Activated naive CD8-positive, alpha-beta T cell treated with anti-CD3 and anti-CD28 coated beads, Interleukin-2, amount 10 ng/mL, durations not matched to agents 7 days and 5 days (primary cell): ENCODE results near the gene C16orf92. TPM values are rescaled to one million over a fixed set of nuclear protein-coding genes. Genes with fewer than 3 reads are reported as not detected.

Experiments used
- ATAC-seq: fragments of 150-1000 bp; cut with Tn5 transposase; one replicate; pipeline ENCODE4 v1.10.0; 2021; ENCODE audit warnings: low read depth, moderate library complexity
- POLR2A ChIA-PET: fragments of 350-600 bp; sonication (Branson Sonifier 250); formaldehyde crosslinking; loops from one replicate; lab custom pipeline; 2021; ENCODE audit warnings: antibody characterized with exemption; lab: Charles Lee
- DNase-seq: peaks from one replicate; pipeline ENCODE4 v3.0.0; 2021
- H3K27ac Mint-ChIP-seq: one replicate; pipeline ENCODE4 v1.8.0; 2022; ENCODE audit warnings: mild to moderate bottlenecking, mixed read lengths
- H3K27me3 Mint-ChIP-seq: one replicate; pipeline ENCODE4 v1.8.0; 2022; ENCODE audit warnings: mild to moderate bottlenecking, moderate library complexity, mixed read lengths
- H3K36me3 Mint-ChIP-seq: one replicate; pipeline ENCODE4 v1.8.0; 2021; ENCODE audit warnings: mild to moderate bottlenecking, mixed read lengths
- H3K4me1 Mint-ChIP-seq: one replicate; pipeline ENCODE4 v1.8.0; 2021; ENCODE audit warnings: mixed read lengths
- H3K4me3 Mint-ChIP-seq: one replicate; pipeline ENCODE4 v1.8.0; 2022; ENCODE audit warnings: mild to moderate bottlenecking, moderate library complexity, mixed read lengths
- H3K9me3 Mint-ChIP-seq: one replicate; pipeline ENCODE4 v1.8.0; 2021; ENCODE audit warnings: mixed read lengths
- total RNA-seq, 2 experiments: library from RNA; stranded (reverse); gene quantifications; one replicate each; pipeline ENCODE4 v1.2.3, GENCODE V29; 2021

The C16orf92 gene
- total RNA-seq, 2 experiments from 2014 or later: not detected

DNA sequence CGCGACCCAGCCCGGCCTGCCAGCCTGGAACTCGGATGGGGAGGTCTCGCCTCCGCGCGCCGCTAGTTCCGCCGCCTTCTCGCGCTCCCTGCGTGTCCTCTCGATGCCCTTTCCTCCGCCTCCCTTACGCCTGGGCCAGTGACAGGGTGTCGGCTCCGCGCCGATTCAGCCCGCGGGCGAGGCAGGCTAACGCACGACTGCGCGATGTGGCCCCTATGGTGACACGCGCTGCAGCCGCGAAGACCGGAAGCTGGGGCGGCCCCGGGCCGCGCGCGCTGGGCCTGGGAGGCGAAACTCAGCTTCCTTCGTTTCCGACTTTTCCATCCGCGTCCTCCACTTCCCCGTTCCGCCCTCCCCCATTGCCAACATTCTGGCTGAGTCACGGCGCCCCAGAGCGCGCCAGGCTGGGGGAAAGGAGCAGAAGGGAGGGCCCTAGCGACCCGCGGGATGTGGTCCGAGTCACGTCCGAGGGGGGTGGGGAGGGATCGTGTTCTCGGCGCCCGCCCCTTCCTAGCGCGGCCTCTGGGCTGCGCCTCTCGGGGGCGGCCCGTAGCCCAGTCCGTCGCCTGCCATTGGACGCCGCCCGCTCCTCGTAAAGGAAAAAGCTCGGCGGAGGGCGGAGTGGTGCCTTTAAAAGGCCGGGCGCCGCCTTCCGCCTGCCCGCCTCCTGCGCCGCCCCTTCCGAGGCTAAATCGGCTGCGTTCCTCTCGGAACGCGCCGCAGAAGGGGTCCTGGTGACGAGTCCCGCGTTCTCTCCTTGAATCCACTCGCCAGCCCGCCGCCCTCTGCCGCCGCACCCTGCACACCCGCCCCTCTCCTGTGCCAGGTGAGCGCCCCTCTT, 42.3 kb downstream of the C16orf92 start, which contains the start of gene ALDOA:
ALDOA (plus strand) TSS at position 659 of the 841 bp plus-strand sequence. CDS start 1,138 bp downstream, outside the sequence.
- Mint-ChIP-seq H3K4me3 (peak within 1 kb of the TSS; percentile 100), H3K36me3 (peaks cover 34% of the 10 kb centered on the region), H3K4me1 (peaks cover 22% of the 10 kb centered on the region), H3K27ac (peak within 1 kb of the TSS; percentile 98), H3K27me3 (no peaks in the 10 kb centered on the region), H3K9me3 (no peaks in the 10 kb centered on the region)
- peak; percentile 85 for ATAC-seq
- peak; percentile 95 for DNase-seq
- POLR2A ChIA-PET: interaction anchor here (0.6 to 6.1 kb wide), 27 partner anchors 8 to 631 kb away, joined by 3 to 102 read pairs (median 4); partner anchors contain the start of genes CORO1A, HIRIP3, MAPK3 and MAZ

DNA sequence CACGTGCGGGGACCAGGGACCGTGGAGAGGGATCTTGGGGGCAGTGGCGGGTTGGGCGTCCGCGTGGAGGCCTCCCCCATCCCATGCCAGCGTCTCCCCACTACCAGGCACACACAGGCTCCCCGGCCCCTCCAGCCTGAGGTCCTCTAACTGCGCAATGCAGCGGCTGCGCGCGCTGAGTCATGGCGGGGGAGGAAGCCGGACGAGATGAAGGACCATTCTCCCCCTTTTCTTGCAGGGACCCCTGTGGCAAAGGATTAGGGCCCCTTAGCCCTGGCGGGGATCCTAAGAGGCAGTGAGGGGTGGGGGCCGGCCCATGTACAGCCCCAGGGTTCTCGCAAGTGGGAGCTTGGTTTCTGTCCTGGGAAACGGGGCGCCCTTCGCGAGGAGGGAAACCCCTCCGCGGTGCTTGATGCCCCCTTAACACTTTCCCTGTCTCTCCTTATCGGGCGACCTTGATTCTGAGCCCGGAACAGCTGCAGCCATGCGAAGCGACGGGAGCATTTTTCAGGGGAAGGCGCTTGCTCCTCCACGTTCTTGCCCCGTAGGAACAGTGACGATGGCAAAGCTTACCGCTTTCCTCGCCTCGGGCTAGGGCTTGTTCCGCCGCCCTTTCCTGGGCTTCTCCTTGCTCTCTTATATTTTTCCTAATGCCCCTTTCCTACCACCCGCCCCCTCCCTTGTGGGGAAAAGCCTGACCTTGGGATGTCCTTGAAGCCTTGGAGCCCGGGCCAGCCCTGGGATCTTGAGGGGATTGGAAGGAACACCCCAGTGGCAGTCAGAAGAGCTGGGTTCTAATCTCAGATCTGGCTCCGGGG, 43.2 kb downstream of the C16orf92 start:
- Mint-ChIP-seq H3K4me3 (peak overlapping the region; percentile 100), H3K36me3 (peaks cover 35% of the 10 kb centered on the region), H3K27ac (peak overlapping the region; percentile 98), H3K4me1 (peaks cover 25% of the 10 kb centered on the region), H3K27me3 (no peaks in the 10 kb centered on the region), H3K9me3 (no peaks in the 10 kb centered on the region)
- DNase-seq (no peak), ATAC-seq (peak; percentile 1)
- POLR2A ChIA-PET: interaction anchor here (0.6 to 6.1 kb wide), 26 partner anchors 9 to 867 kb away, joined by 3 to 102 read pairs (median 4); partner anchors contain the start of genes CORO1A, HIRIP3, MAPK3 and MAZ

DNA sequence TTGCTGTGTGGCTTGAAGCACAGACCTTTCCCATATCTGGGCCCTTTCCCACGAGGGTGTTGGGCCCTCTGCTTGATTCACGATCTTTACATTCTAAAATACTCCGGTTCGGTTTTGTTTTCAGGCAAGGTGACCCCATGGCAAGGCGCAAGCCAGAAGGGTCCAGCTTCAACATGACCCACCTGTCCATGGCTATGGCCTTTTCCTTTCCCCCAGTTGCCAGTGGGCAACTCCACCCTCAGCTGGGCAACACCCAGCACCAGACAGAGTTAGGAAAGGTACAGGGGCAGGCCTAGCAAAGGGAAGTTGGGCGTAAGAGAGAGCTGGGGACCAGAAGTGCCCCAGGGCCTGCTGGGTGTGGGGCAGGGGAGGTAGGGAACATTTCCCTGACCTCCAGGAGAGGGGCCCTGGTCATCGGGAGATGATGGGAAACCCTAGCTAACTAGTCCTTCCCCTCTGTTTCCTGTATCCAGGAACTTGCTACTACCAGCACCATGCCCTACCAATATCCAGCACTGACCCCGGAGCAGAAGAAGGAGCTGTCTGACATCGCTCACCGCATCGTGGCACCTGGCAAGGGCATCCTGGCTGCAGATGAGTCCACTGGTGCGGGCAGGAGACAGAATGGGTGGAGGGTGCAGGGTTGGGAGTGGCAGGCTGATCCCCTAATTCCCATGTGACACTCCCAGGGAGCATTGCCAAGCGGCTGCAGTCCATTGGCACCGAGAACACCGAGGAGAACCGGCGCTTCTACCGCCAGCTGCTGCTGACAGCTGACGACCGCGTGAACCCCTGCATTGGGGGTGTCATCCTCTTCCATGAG, 44.0 kb downstream of the C16orf92 start:
- Mint-ChIP-seq H3K9me3 (no peaks in the 10 kb centered on the region), H3K27me3 (no peaks in the 10 kb centered on the region), H3K4me3 (peak overlapping the region; percentile 100), H3K4me1 (peaks cover 25% of the 10 kb centered on the region), H3K27ac (peak overlapping the region; percentile 98), H3K36me3 (peaks cover 36% of the 10 kb centered on the region)
- POLR2A ChIA-PET: interaction anchor here (0.7 to 6.1 kb wide), 11 partner anchors 10 to 866 kb away, joined by 3 to 102 read pairs (median 5); partner anchors contain the start of genes CORO1A, MAZ, PPP4C and TBX6
- ATAC-seq: no peak
- DNase-seq: no peak

DNA sequence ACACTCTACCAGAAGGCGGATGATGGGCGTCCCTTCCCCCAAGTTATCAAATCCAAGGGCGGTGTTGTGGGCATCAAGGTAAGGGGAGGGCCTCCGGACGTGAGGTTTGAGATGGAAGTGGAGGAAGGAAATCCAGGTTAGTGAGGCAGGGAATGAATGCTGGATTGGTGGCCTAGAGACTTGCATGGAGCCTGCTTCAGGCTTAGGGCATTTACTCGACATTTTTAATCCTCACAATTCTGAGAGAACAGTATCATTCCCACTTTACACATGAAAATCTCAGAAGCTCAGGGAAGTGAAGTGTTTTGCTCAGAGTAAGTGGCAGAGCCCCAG, 44.6 kb downstream of the C16orf92 start:
- POLR2A ChIA-PET: interaction anchor here (0.6 to 6.1 kb wide), 4 partner anchors 24 to 1802 kb away, joined by 4 to 102 read pairs (median 36); partner anchors contain the start of genes CORO1A, TBX6 and YPEL3
- Mint-ChIP-seq H3K27me3 (no peaks in the 10 kb centered on the region), H3K9me3 (no peaks in the 10 kb centered on the region), H3K4me3 (peak overlapping the region; percentile 100), H3K27ac (peak overlapping the region; percentile 98), H3K36me3 (peaks cover 40% of the 10 kb centered on the region), H3K4me1 (peaks cover 25% of the 10 kb centered on the region)
- DNase-seq: no peak
- no peak for ATAC-seq

DNA sequence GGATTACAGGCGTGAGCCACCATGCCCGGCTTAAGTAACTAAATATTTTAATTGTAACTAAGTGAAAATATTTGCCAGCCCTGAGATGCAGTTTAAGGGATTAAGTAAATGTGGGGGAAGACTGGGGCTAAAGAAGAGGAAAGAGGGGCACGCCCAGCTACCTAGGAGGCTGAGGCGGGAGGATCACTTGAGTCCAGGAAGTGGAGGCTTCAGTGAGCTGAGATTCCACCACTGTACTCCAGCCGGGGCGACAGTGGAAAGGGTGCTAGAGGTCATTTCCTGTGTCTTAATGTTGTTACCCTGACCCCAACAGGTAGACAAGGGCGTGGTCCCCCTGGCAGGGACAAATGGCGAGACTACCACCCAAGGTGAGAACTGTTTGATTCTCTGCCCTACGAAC, 45.3 kb downstream of the C16orf92 start:
- DNase-seq: no peak
- Mint-ChIP-seq H3K27ac (peak overlapping the region; percentile 75), H3K27me3 (no peaks in the 10 kb centered on the region), H3K9me3 (no peaks in the 10 kb centered on the region), H3K4me3 (peak overlapping the region; percentile 68), H3K4me1 (peaks cover 25% of the 10 kb centered on the region), H3K36me3 (peaks cover 40% of the 10 kb centered on the region)
- no peak for ATAC-seq
- POLR2A ChIA-PET: interaction anchor here (0.6 to 6.1 kb wide), 4 partner anchors 8 to 1803 kb away, joined by 3 to 102 read pairs (median 4); partner anchors contain the start of genes CORO1A, TBX6 and YPEL3

DNA sequence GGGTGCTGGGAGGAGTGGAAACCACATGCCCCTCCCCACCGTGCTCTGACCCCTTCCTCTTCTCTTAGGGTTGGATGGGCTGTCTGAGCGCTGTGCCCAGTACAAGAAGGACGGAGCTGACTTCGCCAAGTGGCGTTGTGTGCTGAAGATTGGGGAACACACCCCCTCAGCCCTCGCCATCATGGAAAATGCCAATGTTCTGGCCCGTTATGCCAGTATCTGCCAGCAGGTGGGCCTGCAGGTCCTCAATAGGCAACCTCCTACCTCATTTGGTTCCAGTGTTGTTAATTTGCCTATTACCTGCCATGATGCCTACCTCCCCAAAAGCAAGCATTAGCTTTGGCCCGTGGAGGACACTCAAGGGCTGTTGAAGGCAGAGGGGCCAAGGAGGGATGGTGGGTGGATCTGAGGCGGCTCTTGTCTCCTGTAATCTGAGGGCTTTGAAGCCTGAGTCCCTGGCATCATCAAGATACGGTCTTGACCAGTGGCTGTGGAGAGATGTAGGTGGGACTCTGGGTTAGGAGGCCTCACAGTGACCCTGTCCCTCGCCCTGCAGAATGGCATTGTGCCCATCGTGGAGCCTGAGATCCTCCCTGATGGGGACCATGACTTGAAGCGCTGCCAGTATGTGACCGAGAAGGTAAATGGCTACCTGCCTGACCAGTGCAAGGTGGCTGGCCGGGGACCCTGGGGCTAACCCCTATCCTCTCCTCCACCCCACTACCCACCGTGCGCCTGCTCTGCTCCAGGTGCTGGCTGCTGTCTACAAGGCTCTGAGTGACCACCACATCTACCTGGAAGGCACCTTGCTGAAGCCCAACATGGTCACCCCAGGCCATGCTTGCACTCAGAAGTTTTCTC, 46.0 kb downstream of the C16orf92 start:
- peak overlapping the region; percentile 75 for H3K27ac Mint-ChIP-seq
- peaks cover 41% of the 10 kb centered on the region for H3K36me3 Mint-ChIP-seq
- H3K4me3 Mint-ChIP-seq: peak overlapping the region; percentile 68
- POLR2A ChIA-PET: interaction anchor here (1.5 to 6.1 kb wide), 2 partner anchors 8 to 22 kb away, joined by 3 to 102 read pairs; partner anchors contain the start of genes TBX6 and YPEL3
- H3K27me3 Mint-ChIP-seq: no peaks in the 10 kb centered on the region
- DNase-seq (peak; percentile 60), ATAC-seq (no peak)
- peaks cover 24% of the 10 kb centered on the region for H3K4me1 Mint-ChIP-seq
- no peaks in the 10 kb centered on the region for H3K9me3 Mint-ChIP-seq

DNA sequence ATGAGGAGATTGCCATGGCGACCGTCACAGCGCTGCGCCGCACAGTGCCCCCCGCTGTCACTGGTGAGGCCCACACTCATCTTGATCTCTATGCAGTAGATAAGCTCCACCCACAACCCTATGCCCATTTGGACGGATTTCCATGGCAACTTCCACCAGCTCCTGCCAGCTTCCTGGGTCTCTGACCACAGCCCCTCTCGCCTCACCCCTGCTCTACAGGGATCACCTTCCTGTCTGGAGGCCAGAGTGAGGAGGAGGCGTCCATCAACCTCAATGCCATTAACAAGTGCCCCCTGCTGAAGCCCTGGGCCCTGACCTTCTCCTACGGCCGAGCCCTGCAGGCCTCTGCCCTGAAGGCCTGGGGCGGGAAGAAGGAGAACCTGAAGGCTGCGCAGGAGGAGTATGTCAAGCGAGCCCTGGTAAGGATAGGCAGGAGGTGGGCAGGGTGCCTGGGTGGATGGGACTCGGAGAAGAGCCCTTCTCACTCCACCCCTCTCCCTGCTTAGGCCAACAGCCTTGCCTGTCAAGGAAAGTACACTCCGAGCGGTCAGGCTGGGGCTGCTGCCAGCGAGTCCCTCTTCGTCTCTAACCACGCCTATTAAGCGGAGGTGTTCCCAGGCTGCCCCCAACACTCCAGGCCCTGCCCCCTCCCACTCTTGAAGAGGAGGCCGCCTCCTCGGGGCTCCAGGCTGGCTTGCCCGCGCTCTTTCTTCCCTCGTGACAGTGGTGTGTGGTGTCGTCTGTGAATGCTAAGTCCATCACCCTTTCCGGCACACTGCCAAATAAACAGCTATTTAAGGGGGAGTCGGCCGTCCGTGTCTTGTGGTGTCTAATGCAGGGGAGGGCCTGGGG, 46.8 kb downstream of the C16orf92 start:
- Mint-ChIP-seq H3K4me1 (peaks cover 27% of the 10 kb centered on the region), H3K36me3 (peaks cover 41% of the 10 kb centered on the region), H3K27me3 (no peaks in the 10 kb centered on the region), H3K9me3 (no peaks in the 10 kb centered on the region), H3K4me3 (peak overlapping the region; percentile 42), H3K27ac (peak overlapping the region; percentile 65)
- DNase-seq (no peak), ATAC-seq (no peak)
- POLR2A ChIA-PET: interaction anchor here (1.2 kb wide), 1 partner anchor 22 kb away, joined by 4 read pairs; the partner anchor contains the start of gene TBX6

DNA sequence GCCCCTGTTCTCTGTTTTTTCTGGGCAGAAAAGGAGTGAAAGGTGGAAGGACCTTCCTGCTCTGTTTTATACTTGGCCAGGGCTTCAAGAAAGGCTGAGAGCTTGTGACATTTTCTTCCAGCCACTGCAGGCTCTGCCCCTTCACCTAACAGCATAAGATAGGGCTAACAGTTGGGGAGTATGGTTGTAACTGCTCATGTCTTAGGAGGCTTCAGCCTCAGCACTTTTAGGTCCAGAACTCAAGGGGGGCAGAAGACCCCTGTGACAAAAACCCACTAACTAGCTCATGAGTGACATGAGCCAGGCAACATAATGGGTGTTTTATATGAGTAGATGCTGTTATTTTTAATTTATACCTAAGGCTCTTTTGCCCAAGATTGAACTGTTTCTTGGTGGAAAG, 47.5 kb downstream of the C16orf92 start:
- ATAC-seq (no peak), DNase-seq (no peak)
- H3K36me3 Mint-ChIP-seq: peaks cover 41% of the 10 kb centered on the region
- peak overlapping the region; percentile 65 for H3K27ac Mint-ChIP-seq
- peaks cover 30% of the 10 kb centered on the region for H3K4me1 Mint-ChIP-seq
- peak overlapping the region; percentile 42 for H3K4me3 Mint-ChIP-seq
- POLR2A ChIA-PET: interaction anchor here (1.2 kb wide), 1 partner anchor 21 kb away, joined by 4 read pairs; the partner anchor contains the start of gene TBX6
- H3K9me3 Mint-ChIP-seq: no peaks in the 10 kb centered on the region
- H3K27me3 Mint-ChIP-seq: no peaks in the 10 kb centered on the region
